Endothelial cell of umbilical vein (primary cell): Measurements from ENCODE around the gene DDX54. TPM values are rescaled to one million over a fixed set of nuclear protein-coding genes. Genes with fewer than 3 reads are reported as not detected.

Experiments used
- BruUV-seq: library from RNA; stranded (reverse); fragments of 400-500 nt; replicated peaks from 2 replicates; lab custom pipeline; 2021; lab: Mats Ljungman, UMichigan
- CTCF ChIA-PET: fragments of 300-600, 350-600 bp; sonication (Branson Sonifier 250); formaldehyde crosslinking; loops from one replicate; lab custom pipeline; 2021; ENCODE audit warnings: antibody characterized with exemption, inconsistent platforms; lab: Charles Lee
- POLR2A ChIA-PET: fragments of 300-600, 350-600 bp; sonication (Branson Sonifier 250); formaldehyde crosslinking; loops from one replicate; lab custom pipeline; 2021; ENCODE audit warnings: antibody characterized with exemption, inconsistent platforms; lab: Charles Lee
- DNase-seq: peaks from one replicate; pipeline ENCODE4 v3.0.0-alpha.2; 2011; ENCODE audit warnings: low read depth, low spot score
- FAIRE-seq: peaks from 2 replicates; lab custom pipeline; 2011; peaks lifted over from hg19 to GRCh38; lab: Jason Lieb, UNC
- H2AFZ ChIP-seq: 2 replicates; pipeline ENCODE4 v1.6.0; 2012; ENCODE audit warnings: low read depth, low read length, control low read depth, inconsistent platforms
- H3K27ac ChIP-seq: 2 replicates; pipeline ENCODE4 v1.5.1; 2011; ENCODE audit warnings: low read depth, mild to moderate bottlenecking, control low read depth, low read length, moderate library complexity; ENCODE audit not compliant: insufficient read depth
- H3K27me3 ChIP-seq, 2 experiments: 2 replicates each; pipeline versions ENCODE4 v1.6.0 to v1.6.1; 2011; ENCODE audit warnings: low read length in 2 of 2, mixed read lengths in 1 of 2; ENCODE audit not compliant: control insufficient read depth in 2 of 2, insufficient read depth in 2 of 2
- H3K36me3 ChIP-seq, 2 experiments: 2 replicates in 1 of 2; 3 replicates in 1 of 2; pipeline ENCODE4 v1.5.1; 2011; ENCODE audit warnings: low read length in 2 of 2, mild to moderate bottlenecking in 1 of 2, moderate library complexity in 1 of 2; ENCODE audit not compliant: control insufficient read depth in 2 of 2, insufficient read depth in 2 of 2; ENCODE audit errors: extremely low read depth in 1 of 2
- H3K4me1 ChIP-seq: 3 replicates; pipeline ENCODE4 v1.5.1; 2011; ENCODE audit warnings: mild to moderate bottlenecking, low read length; ENCODE audit not compliant: control insufficient read depth, insufficient read depth; ENCODE audit errors: extremely low read depth
- H3K4me2 ChIP-seq: 2 replicates; pipeline ENCODE4 v1.6.1; 2011; ENCODE audit warnings: low read length, control low read depth, mixed read lengths; ENCODE audit not compliant: insufficient read depth
- H3K4me3 ChIP-seq, 3 experiments: fragments of 200-600 bp in 1 of 3; sonication (generic), shearing (Covaris generic) in 1 of 3; replicated peaks in 1 of 3; 2 replicates each; pipeline ENCODE4 v1.5.1; 2011 to 2016; ENCODE audit warnings: control low read depth in 3 of 3, low read length in 3 of 3, mild to moderate bottlenecking in 2 of 3, inconsistent platforms in 1 of 3, low read depth in 1 of 3, moderate library complexity in 1 of 3; ENCODE audit not compliant: insufficient read depth in 1 of 3
- H3K79me2 ChIP-seq: 2 replicates; pipeline ENCODE4 v1.6.0; 2012; ENCODE audit warnings: low read length, inconsistent platforms; ENCODE audit not compliant: control insufficient read depth, insufficient read depth
- H3K9ac ChIP-seq: replicated peaks from 2 replicates; pipeline ENCODE3; 2011; ENCODE audit warnings: low read length, control low read depth; ENCODE audit not compliant: insufficient read depth; ENCODE audit errors: extremely low read depth
- H3K9me1 ChIP-seq: replicated peaks from 3 replicates; pipeline ENCODE4 v1.6.0; 2011; ENCODE audit warnings: mild to moderate bottlenecking, low read length; ENCODE audit not compliant: control insufficient read depth, insufficient read depth; ENCODE audit errors: extremely low read depth
- H3K9me3 ChIP-seq: replicated peaks from 2 replicates; pipeline ENCODE4 v1.5.1; 2012; ENCODE audit warnings: low read length, inconsistent platforms; ENCODE audit not compliant: control insufficient read depth, insufficient read depth
- H4K20me1 ChIP-seq: replicated peaks from 2 replicates; pipeline ENCODE3; 2011; ENCODE audit warnings: mild to moderate bottlenecking, low read length; ENCODE audit not compliant: control insufficient read depth, insufficient read depth; ENCODE audit errors: extremely low read depth
- GATA2 ChIP-seq: IDR thresholded peaks from 2 replicates; pipeline ENCODE4 v1.7.0; 2011; ENCODE audit warnings: low read depth, mild to moderate bottlenecking, moderate library complexity, mixed read lengths, low read length; ENCODE audit not compliant: insufficient read length, insufficient read depth
- MAX ChIP-seq: IDR thresholded peaks from 2 replicates; pipeline ENCODE4 v1.6.1; 2011; ENCODE audit not compliant: insufficient read depth, insufficient read length
- MYC ChIP-seq: IDR thresholded peaks from one replicate; pipeline ENCODE4 v1.6.1; 2011; ENCODE audit warnings: mild to moderate bottlenecking, low read depth, low read length
- POLR2AphosphoS5 ChIP-seq: IDR thresholded peaks from 2 replicates; pipeline ENCODE4 v1.6.1; 2012; ENCODE audit warnings: low read depth, mild to moderate bottlenecking, control low read depth, low read length, moderate library complexity; ENCODE audit not compliant: insufficient read depth
- dilution Hi-C: fragments of 300-500 bp; cut with MboI; formaldehyde crosslinking; loops from one replicate; pipeline ENCODE4 v1.15.0; 2019; ENCODE audit warnings: low sequenced_read_pairs; ENCODE audit not compliant: extremely low pct_ligation_motif_present
- intact Hi-C: fragments of 100-400 bp; cut with micrococcal nuclease; formaldehyde crosslinking; loops from one replicate; pipeline ENCODE4 v1.10.0; 2022
- polyA plus RNA-seq, 4 experiments: library from polyadenylated mRNA; depleted of rRNA in 3 of 4; stranded (reverse) in 3 of 4; unstranded in 1 of 4; fragments of >200 nt; gene quantifications; 2 replicates each; pipeline versions ENCODE4 v1.2.1 to v1.2.3, GENCODE V29; 2011 to 2012; ENCODE audit warnings: missing spikeins in 1 of 4
- total RNA-seq: library from RNA; stranded (reverse); gene quantifications from 2 replicates; pipeline ENCODE4 v1.2.3, GENCODE V29; 2021

DDX54 gene
- total and polyA plus RNA-seq, 2 donors (not counting 3 experiments of a cell fraction or from before 2014, with no cell fraction given): 54.1 to 90.0 TPM

- Histone ChIP-seq H2AFZ (no peak overlapping the region), H3K27ac (no peak overlapping the region), H3K79me2 (no peaks in the 10 kb centered on the region), H3K9ac (no peak overlapping the region), H3K27me3 (peaks cover 5 to 11% of the 10 kb centered on the region in 2 experiments), H3K4me1 (no peaks in the 10 kb centered on the region), H3K4me2 (no peak overlapping the region), H3K9me1 (no peaks in the 10 kb centered on the region), H3K9me3 (no peaks in the 10 kb centered on the region), H3K4me3 (no peak overlapping the region), H3K36me3 (no peaks in the 10 kb centered on the region), H4K20me1 (no peaks in the 10 kb centered on the region)
- CTCF ChIA-PET: interaction anchor here (1.4 kb wide), 1 partner anchor 153 kb away, joined by 5 read pairs; no protein-coding TSS in a partner anchor
- dilution Hi-C loops (no loop called here), intact Hi-C loops (no loop called here)
- FAIRE-seq (no peak), DNase-seq (no peak)
- no TSS peak for BruUV-seq
- no peak for TF ChIP-seq MAX
- no peak for TF ChIP-seq MYC
- no peak for TF ChIP-seq GATA2
- POLR2A ChIA-PET: interaction anchor here (0.7 kb wide), 1 partner anchor 555 kb away, joined by 13 read pairs; no protein-coding TSS in a partner anchor
Observed at GRCh38 chr12:113145720-113146551, 39.3 kb downstream of the DDX54 start.

- intact Hi-C loops (no loop called here), dilution Hi-C loops (no loop called here)
- ChIA-PET CTCF (interaction anchor here (1.0 kb wide), 1 partner anchor 152 kb away, joined by 4 read pairs; no protein-coding TSS in a partner anchor), POLR2A (no interaction called here)
- no peaks in the 10 kb centered on the region for H3K79me2 ChIP-seq
- no peaks in the 10 kb centered on the region for H3K36me3 ChIP-seq
- H3K9ac ChIP-seq: no peak overlapping the region
- BruUV-seq: no TSS peak
- no peak for TF ChIP-seq POLR2AphosphoS5
- DNase-seq (no peak), FAIRE-seq (no peak)
- no peaks in the 10 kb centered on the region for H3K4me1 ChIP-seq
- H3K4me2 ChIP-seq: no peak overlapping the region
- H3K27ac ChIP-seq: no peak overlapping the region
- no peaks in the 10 kb centered on the region for H4K20me1 ChIP-seq
- no peaks in the 10 kb centered on the region for H3K9me1 ChIP-seq
- H3K9me3 ChIP-seq: no peaks in the 10 kb centered on the region
- H3K4me3 ChIP-seq: no peak overlapping the region
- H3K27me3 ChIP-seq: peaks cover 0 to 2% of the 10 kb centered on the region in 2 experiments
- no peak overlapping the region for H2AFZ ChIP-seq
Observed at GRCh38 chr12:113144806-113145205, 40.5 kb downstream of the DDX54 start.
